ENCODE data around the gene LINC01488. TPM values are rescaled to one million over a fixed set of nuclear protein-coding genes. Genes with fewer than 3 reads are reported as not detected.

The LINC01488 gene
- total and polyA plus RNA-seq, 9 donors = not detected

DNA sequence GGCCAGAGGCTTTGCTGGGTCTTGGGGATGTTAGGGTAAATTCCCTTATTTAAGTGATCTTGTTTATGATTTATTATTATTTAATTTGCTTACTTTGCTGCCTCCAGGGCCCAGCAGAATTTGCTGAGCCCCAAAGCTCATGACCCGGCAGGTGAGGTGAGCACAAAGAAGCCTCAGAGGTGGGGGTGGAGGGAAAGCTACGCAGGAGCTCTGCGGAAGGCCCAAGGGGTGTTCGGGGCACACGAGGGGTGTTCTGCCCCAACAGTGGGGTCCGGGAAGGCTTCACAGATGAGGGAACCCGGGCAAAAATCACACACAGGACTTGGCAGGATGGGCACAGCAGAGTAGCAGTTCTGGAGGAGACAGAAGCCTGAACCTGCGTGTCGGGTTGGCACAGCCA, 6.7 kb upstream of the LINC01488 start:
- intact Hi-C loops (cut with DNase I) = no loop called here
- peaks cover 0 to 2% of the 10 kb centered on the region in 2 donors for H3K9me3 ChIP-seq
- H3K4me3 ChIP-seq = no peak overlapping the region
- H3K27ac ChIP-seq = no peak overlapping the region
- H3K4me1 ChIP-seq (ENCODE audit: insufficient read depth) = no peaks in the 10 kb centered on the region
- DNase-seq = no peak
- 90 to 94% (median 92%) methylated on average over 9 of the region's 9 CpGs for WGBS, 3 donors
- no peaks in the 10 kb centered on the region for H3K27me3 ChIP-seq
- TF ChIP-seq EP300 (IDR thresholded peaks at IDR 0.05) (no peak), POLR2A (IDR thresholded peaks at IDR 0.05) (no peak)
- TF ChIP-seq, protein P1, sequence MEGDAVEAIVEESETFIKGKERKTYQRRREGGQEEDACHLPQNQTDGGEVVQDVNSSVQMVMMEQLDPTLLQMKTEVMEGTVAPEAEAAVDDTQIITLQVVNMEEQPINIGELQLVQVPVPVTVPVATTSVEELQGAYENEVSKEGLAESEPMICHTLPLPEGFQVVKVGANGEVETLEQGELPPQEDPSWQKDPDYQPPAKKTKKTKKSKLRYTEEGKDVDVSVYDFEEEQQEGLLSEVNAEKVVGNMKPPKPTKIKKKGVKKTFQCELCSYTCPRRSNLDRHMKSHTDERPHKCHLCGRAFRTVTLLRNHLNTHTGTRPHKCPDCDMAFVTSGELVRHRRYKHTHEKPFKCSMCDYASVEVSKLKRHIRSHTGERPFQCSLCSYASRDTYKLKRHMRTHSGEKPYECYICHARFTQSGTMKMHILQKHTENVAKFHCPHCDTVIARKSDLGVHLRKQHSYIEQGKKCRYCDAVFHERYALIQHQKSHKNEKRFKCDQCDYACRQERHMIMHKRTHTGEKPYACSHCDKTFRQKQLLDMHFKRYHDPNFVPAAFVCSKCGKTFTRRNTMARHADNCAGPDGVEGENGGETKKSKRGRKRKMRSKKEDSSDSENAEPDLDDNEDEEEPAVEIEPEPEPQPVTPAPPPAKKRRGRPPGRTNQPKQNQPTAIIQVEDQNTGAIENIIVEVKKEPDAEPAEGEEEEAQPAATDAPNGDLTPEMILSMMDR (IDR thresholded peaks at IDR 0.05) = no peak
- no peaks in the 10 kb centered on the region for H3K36me3 ChIP-seq

DNA sequence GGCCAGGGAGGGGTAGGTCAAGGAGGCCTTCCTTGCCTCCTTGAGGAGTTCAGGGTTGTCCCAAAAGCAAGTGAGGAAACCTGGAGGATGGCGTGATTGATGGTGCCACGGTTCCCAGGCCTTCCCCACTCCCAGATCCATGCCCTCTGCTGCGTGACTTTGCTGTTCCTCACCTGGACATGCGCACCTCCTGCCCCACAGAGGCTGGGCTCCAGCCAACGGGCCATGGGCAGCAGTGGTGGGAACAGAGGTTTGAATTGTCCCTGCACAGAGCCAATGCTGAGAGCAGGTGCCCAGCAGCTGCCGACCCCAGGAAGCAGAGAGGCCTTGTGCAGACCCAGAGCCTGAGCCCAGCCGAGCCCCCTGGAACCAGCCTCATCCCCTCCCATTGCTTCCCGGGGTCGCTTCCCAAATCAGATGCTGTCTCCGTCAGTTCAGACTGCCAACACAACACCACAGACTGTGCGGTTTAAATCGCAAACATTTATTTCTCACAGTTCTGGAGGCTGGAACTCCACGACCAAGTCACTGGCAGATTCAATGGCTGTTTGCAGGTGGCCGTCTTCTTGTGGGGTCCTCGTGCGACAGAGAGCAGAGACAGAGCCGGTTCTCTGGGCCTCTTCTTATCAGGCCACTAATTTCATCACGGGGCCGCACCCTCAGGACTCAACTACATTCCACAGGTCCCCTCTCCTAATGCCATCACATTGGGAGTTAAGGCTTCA, 6.2 kb upstream of the LINC01488 start:
- Histone ChIP-seq H3K36me3 (no peaks in the 10 kb centered on the region), H3K4me3 (no peak overlapping the region), H3K9me3 (peaks cover 0 to 2% of the 10 kb centered on the region in 2 donors), H3K27me3 (no peaks in the 10 kb centered on the region), H3K4me1 (ENCODE audit: insufficient read depth) (no peaks in the 10 kb centered on the region), H3K27ac (no peak overlapping the region)
- 88 to 93% (median 89%) methylated on average over 19 of the region's 19 CpGs for WGBS, 3 donors
- no peak for DNase-seq
- TF ChIP-seq POLR2A (IDR thresholded peaks at IDR 0.05) (no peak), EP300 (IDR thresholded peaks at IDR 0.05) (no peak)
- TF ChIP-seq, protein P1 (IDR thresholded peaks at IDR 0.05) = no peak
- intact Hi-C loops (cut with DNase I) = no loop called here

DNA sequence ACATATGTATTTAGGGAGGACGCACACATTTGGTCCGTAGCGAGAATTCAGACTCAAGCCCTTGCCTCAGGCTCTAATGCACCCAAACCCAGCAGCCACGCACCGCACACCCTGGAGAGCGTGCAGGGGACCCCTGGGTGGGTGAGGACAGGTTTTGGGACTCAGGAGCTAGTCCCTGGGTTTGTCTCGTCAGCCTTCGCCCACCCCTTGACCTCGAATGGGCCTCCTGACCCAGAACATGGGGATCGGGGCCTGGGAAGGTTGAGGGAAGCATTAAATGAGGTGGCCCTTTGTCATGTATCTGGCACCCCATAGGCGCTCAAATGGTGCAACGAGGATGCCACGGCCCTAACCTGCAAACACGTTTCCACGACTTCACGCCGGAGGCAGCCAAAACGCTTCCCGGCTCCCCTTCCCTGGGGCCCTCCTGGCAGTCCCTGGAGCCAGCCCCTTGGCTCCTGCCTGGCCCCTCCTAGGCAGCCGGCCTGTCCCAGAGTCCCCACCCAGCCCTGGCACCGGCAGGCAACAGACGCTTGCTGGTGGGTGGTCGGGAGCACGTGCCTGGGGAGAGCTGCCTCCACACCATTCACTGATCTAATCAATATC, 5.5 kb upstream of the LINC01488 start:
- Histone ChIP-seq H3K4me3 (no peak overlapping the region), H3K4me1 (ENCODE audit: insufficient read depth) (no peaks in the 10 kb centered on the region), H3K36me3 (no peaks in the 10 kb centered on the region), H3K9me3 (peaks cover 0 to 2% of the 10 kb centered on the region in 2 donors), H3K27ac (no peak overlapping the region), H3K27me3 (no peaks in the 10 kb centered on the region)
- WGBS, 3 donors = 85 to 87% (median 85%) methylated on average over 21 to 24 of the region's 24 CpGs
- intact Hi-C loops (cut with DNase I) = no loop called here
- TF ChIP-seq EP300 (IDR thresholded peaks at IDR 0.05) (no peak), POLR2A (IDR thresholded peaks at IDR 0.05) (no peak)
- TF ChIP-seq, protein P1 (IDR thresholded peaks at IDR 0.05) = no peak
- DNase-seq = no peak

DNA sequence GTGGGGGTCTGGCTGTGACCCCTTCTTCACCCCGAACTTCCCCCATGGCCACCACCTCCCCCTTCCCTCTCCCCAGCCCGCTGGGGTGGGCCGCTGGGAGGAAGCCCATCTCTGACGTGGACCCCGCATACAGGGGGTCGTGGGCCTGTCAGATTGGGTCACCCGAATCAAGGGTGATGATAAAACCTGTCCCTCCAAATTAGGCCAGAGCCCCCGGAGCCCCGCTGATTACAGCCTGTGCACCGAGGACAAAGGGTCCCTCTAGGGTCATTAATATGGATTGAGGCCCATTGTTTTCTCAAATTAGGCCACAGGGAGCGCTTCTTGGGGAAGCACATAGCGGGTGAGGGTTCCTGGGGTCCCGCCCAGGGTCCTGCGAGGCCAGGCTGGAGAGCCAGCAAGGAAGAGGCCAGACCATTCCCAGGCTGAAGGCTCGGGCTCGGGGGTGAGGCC, 4.9 kb upstream of the LINC01488 start:
- no peak for DNase-seq
- H3K9me3 ChIP-seq = peaks cover 0 to 2% of the 10 kb centered on the region in 2 donors
- H3K27ac ChIP-seq = no peak overlapping the region
- intact Hi-C loops (cut with DNase I) = no loop called here
- no peak for TF ChIP-seq POLR2A (IDR thresholded peaks at IDR 0.05)
- TF ChIP-seq, protein P1 (IDR thresholded peaks at IDR 0.05) = no peak
- no peak for TF ChIP-seq EP300 (IDR thresholded peaks at IDR 0.05)
- H3K4me3 ChIP-seq = no peak overlapping the region
- H3K27me3 ChIP-seq = no peaks in the 10 kb centered on the region
- no peaks in the 10 kb centered on the region for H3K4me1 ChIP-seq (ENCODE audit: insufficient read depth)
- WGBS, 3 donors = 81 to 87% (median 84%) methylated on average over 16 of the region's 16 CpGs
- no peaks in the 10 kb centered on the region for H3K36me3 ChIP-seq

All from ovary (tissue), 9 donors.